Thyroid gland (tissue), 4 donors: ENCODE measurements around the gene SUPV3L1. TPM values are rescaled to one million over a fixed set of nuclear protein-coding genes. Genes with fewer than 3 reads are reported as not detected.
A peak's percentile ranks its signal among the peaks of the same experiment; 100 is the strongest.

Experiments used
- DNase-seq, 2 donors: peaks; one replicate each; pipeline ENCODE4 v3.0.0-alpha.2; 2019
- H3K27ac ChIP-seq, 3 donors: fragments of 200-600 bp; sonication (generic); 1 replicate in 2 of 3; 2 replicates in 1 of 3; pipeline ENCODE4 v1.5.1; 2016 to 2019; ENCODE audit warnings: mild to moderate bottlenecking in 1 of 3, moderate library complexity in 1 of 3
- H3K27me3 ChIP-seq: fragments of 200-600 bp; sonication (generic); one replicate; pipeline ENCODE4 v1.5.1; 2019
- H3K36me3 ChIP-seq, 2 donors: fragments of 200-600 bp; sonication (generic); one replicate each; pipeline ENCODE4 v1.5.1; 2016 to 2019
- H3K4me1 ChIP-seq, 2 donors: fragments of 200-600 bp; sonication (generic); one replicate each; pipeline ENCODE4 v1.5.1; 2017 to 2019
- H3K4me3 ChIP-seq, 3 donors: fragments of 200-600 bp; sonication (generic); replicated peaks in 1 of 3; 1 replicate in 2 of 3; 2 replicates in 1 of 3; pipeline ENCODE4 v1.5.1; 2016; ENCODE audit warnings: mild to moderate bottlenecking in 1 of 3
- H3K9me3 ChIP-seq: fragments of 200-600 bp; sonication (generic); one replicate; pipeline ENCODE4 v1.5.1; 2017
- POLR2A ChIP-seq, 2 donors: fragments of 450-650 bp; IDR thresholded peaks; one replicate each; pipeline ENCODE4 v1.6.1; 2017; ENCODE audit warnings: antibody characterized with exemption in 2 of 2, mild to moderate bottlenecking in 2 of 2, moderate library complexity in 1 of 2
- WGBS, 2 donors: methylation state at CpG; one replicate each; pipeline ENCODE4 v1.1.5; 2017; 5-methylcytosine and 5-hydroxymethylcytosine counted together
- intact Hi-C: fragments of 100-400 bp; cut with DNase I; formaldehyde crosslinking; loops from one replicate; pipeline ENCODE4 v1.15.1; 2023
- total RNA-seq, 4 donors: library from RNA; depleted of rRNA; stranded (reverse); fragments of >200 nt; gene quantifications; one replicate each; pipeline ENCODE4 v1.2.3, GENCODE V29; 2016
- TF ChIP-seq, protein P1 (sequence below), 6 experiments: fragments of 200-600 bp in 3 of 6; fragments of 450-650 bp in 3 of 6; sonication (generic) in 3 of 6; IDR thresholded peaks; one replicate each; pipeline ENCODE4 v1.5.1; 2016 to 2019; ENCODE audit warnings: antibody characterized with exemption in 6 of 6, mild to moderate bottlenecking in 2 of 6, inconsistent platforms in 1 of 6, moderate library complexity in 1 of 6

Gene SUPV3L1
- total RNA-seq, 4 donors from 2014 or later: 25.1 to 31.6 (median 27.8) TPM

DNA sequence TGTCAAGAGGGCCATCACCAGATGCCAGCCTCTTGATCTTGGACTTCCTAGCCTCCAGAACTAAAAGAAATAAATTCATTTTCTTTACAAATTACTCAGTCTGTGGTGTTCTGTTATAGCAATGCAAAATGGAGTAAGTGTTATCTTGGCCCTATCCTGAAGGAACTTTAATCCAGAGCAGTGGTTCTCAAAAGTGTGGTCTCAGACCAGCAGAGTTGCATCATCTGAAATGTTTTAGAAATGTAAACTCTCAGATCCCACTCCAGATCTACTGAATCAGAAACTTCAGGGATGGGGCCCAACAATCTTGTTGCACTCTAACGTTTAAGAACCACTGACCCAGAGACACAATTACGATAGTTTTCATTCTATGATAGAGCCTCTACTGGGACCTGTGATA is 3.2 kb upstream of the SUPV3L1 start:
- Histone ChIP-seq H3K36me3 (peaks cover 0 to under 1% of the 10 kb centered on the region in 2 donors), H3K27me3 (no peaks in the 10 kb centered on the region), H3K4me1 (peaks cover 12 to 17% of the 10 kb centered on the region in 2 donors), H3K27ac (no peak overlapping the region), H3K9me3 (no peaks in the 10 kb centered on the region), H3K4me3 (no peak overlapping the region)
- WGBS, 2 donors: 69 to 71% methylated on average over 2 of the region's 2 CpGs
- no peak for DNase-seq
- intact Hi-C loops: loop anchor here (10.0 kb wide), 1 partner anchor 52 kb away; the partner anchor contains the start of gene VPS26A
- TF ChIP-seq, protein P1, sequence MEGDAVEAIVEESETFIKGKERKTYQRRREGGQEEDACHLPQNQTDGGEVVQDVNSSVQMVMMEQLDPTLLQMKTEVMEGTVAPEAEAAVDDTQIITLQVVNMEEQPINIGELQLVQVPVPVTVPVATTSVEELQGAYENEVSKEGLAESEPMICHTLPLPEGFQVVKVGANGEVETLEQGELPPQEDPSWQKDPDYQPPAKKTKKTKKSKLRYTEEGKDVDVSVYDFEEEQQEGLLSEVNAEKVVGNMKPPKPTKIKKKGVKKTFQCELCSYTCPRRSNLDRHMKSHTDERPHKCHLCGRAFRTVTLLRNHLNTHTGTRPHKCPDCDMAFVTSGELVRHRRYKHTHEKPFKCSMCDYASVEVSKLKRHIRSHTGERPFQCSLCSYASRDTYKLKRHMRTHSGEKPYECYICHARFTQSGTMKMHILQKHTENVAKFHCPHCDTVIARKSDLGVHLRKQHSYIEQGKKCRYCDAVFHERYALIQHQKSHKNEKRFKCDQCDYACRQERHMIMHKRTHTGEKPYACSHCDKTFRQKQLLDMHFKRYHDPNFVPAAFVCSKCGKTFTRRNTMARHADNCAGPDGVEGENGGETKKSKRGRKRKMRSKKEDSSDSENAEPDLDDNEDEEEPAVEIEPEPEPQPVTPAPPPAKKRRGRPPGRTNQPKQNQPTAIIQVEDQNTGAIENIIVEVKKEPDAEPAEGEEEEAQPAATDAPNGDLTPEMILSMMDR (IDR thresholded peaks at IDR 0.05): no peak
- no peak for TF ChIP-seq POLR2A (IDR thresholded peaks at IDR 0.05)

DNA sequence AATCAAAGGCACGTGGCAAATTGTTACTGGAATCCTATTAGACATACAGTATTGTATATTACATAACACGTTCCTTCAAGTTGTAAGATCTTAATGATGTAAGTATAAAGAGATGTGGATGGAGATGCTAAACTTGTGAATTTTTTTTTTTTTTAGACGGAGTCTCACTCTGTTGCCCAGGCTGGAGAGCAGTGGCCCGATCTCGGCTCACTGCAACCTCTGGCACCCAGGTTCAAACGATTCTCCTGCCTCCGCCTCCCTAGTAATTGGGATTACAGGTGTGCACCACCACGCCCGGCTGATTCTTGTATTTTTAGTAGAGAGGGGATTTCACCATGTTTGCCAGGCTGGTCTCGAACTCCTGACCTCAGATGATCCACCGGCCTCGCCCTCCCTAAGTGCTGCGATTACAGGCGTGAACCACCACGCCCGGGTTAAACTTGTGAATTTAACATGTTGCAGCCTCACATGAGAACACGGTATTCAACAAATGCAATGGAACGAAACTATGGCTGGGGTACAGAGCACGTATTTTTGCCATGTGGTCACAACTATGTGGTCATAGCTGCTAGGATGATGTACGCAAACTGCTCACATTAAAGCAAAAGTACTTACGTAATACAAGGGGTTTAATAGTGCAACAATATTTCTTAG is 818 bp upstream of the SUPV3L1 start:
- DNase-seq: peak in 1 of 2 donors; percentile 9

DNA sequence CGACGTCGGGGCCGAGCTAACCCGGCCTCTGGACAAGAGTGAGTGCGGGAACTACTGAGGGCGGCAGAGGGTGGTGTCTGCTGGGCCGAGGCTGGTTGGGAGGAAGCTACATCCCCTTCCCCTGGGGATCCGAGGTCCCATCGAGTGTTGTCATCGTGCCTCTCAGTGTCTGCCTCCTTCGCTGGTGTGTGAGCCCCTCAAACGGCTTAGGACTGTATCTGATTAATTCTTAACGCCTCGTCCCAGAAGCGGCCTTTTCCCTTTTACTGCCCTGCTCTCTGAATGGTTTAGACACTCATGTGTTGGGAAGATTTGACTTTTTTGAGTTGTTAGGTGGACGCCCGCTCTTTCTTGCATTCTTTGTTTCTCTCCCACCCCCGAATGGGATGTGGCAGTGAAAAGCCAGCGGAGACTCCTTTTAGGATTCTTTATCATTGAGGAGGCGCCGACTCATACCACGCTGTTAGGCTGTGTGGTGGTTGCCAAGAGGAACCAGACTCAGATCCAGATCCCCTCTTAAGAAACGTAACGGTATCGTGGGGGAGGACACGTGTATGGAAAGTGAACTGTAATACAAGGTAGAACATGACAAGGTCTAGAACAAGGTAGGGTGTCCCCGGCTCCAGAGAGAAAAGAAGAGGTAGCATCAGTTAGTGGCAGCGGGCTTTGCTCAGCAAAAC is 631 bp downstream of the SUPV3L1 start:
- no peak for TF ChIP-seq POLR2A (IDR thresholded peaks at IDR 0.05)
- TF ChIP-seq, protein P1 (IDR thresholded peaks at IDR 0.05): no peak
- no peaks in the 10 kb centered on the region for H3K36me3 ChIP-seq
- intact Hi-C loops: no loop called here
- no peaks in the 10 kb centered on the region for H3K27me3 ChIP-seq
- H3K9me3 ChIP-seq: no peaks in the 10 kb centered on the region
- peak overlapping the region; percentile 78 to 97 (median 92) for H3K4me3 ChIP-seq
- peak overlapping the region; percentile 89 to 99 (median 91) for H3K27ac ChIP-seq
- DNase-seq: no peak
- WGBS, 2 donors: 5 to 6% methylated on average over 21 to 24 of the region's 29 CpGs
- peaks cover 12 to 17% of the 10 kb centered on the region in 2 donors for H3K4me1 ChIP-seq

More for the DNA sequence above, 818 bp upstream of the SUPV3L1 start:
- Histone ChIP-seq H3K4me3 (peak overlapping the region; percentile 1 to 97 (median 78)), H3K27me3 (no peaks in the 10 kb centered on the region), H3K27ac (peak overlapping the region in 2 of 3 donors; percentile 91 to 99), H3K4me1 (peaks cover 12 to 17% of the 10 kb centered on the region in 2 donors), H3K9me3 (no peaks in the 10 kb centered on the region), H3K36me3 (no peaks in the 10 kb centered on the region)
- WGBS, 2 donors: 33 to 37% methylated on average over 20 to 21 of the region's 21 CpGs
- intact Hi-C loops: loop anchor here (10.0 kb wide), 1 partner anchor 54 kb away; the partner anchor contains the start of gene VPS26A
- no peak for TF ChIP-seq POLR2A (IDR thresholded peaks at IDR 0.05)
- TF ChIP-seq, protein P1 (IDR thresholded peaks at IDR 0.05): no peak

DNA sequence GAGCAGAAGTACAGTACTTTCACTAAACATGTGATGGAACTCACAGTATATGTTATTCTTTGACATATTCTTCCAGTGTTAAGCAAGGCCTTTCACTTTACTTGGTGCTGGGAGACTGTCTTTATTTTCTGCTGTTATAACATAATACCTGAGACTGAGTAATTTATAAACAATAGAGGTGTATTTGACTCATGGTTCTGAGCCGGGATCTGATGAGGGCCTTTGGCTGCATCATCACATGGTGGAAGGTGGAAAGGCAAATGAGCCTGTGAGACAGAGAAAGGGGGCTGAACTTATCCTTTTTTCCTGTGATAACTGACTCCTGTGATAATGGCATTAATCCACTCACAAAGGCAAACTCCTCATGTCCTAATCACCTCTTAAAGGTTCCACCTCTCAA is 1.4 kb downstream of the SUPV3L1 start:
- no peak for DNase-seq
- H3K4me3 ChIP-seq: no peak overlapping the region
- H3K27me3 ChIP-seq: no peaks in the 10 kb centered on the region
- TF ChIP-seq, protein P1 (IDR thresholded peaks at IDR 0.05): no peak
- TF ChIP-seq POLR2A (IDR thresholded peaks at IDR 0.05): no peak
- H3K4me1 ChIP-seq: peaks cover 12 to 17% of the 10 kb centered on the region in 2 donors
- H3K9me3 ChIP-seq: no peaks in the 10 kb centered on the region
- intact Hi-C loops: no loop called here
- 55 to 71% methylated on average over 1 of the region's 1 CpG for WGBS, 2 donors
- no peak overlapping the region for H3K27ac ChIP-seq
- peaks cover under 1 to 7% of the 10 kb centered on the region in 2 donors for H3K36me3 ChIP-seq

DNA sequence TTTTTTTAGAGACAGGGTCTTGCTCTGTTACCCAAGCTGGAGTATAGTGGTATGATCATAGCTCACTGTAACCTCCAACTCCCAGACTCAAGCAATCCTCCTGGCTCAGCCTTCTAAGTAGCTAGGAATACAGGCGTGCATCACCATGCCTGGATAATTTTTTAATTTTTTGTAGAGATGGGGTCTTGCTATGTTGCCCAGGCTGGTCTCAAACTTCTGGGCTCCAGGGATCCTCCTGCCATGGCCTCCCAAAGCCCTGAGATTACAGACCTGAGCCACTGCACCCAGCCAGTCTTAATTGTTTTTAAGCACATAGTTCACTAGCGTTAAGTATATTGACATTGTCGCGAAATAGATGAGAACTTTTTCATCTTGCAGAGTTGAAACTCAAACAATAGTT is 2.0 kb downstream of the SUPV3L1 start:
- Histone ChIP-seq H3K4me3 (no peak overlapping the region), H3K4me1 (peaks cover 12 to 17% of the 10 kb centered on the region in 2 donors), H3K27ac (no peak overlapping the region), H3K9me3 (no peaks in the 10 kb centered on the region), H3K27me3 (no peaks in the 10 kb centered on the region), H3K36me3 (peaks cover 6 to 12% of the 10 kb centered on the region in 2 donors)
- DNase-seq: no peak
- intact Hi-C loops: no loop called here
- no peak for TF ChIP-seq POLR2A (IDR thresholded peaks at IDR 0.05)
- TF ChIP-seq, protein P1 (IDR thresholded peaks at IDR 0.05): no peak
- WGBS, 2 donors: 91 to 94% methylated on average over 4 of the region's 4 CpGs
